MM.1S (cell line): ENCODE measurements around the gene WAS.

Experiments used
- CTCF ChIP-seq: fragments of 300-600 bp; sonication (generic); IDR thresholded peaks from 2 replicates; pipeline ENCODE4 v1.5.1; 2016; ENCODE audit warnings: antibody characterized with exemption, low read length, mixed read lengths
- EZH2 ChIP-seq: fragments of 300-600 bp; sonication (generic); optimal IDR thresholded peaks from 2 replicates; pipeline ENCODE3; 2017; ENCODE audit warnings: low read depth, mild to moderate bottlenecking, antibody characterized with exemption, low read length, mixed read lengths
- EZH2phosphoT487 ChIP-seq: fragments of 300-600 bp; sonication (generic); IDR thresholded peaks from 2 replicates; pipeline ENCODE4 v1.6.1; 2018; ENCODE audit warnings: antibody characterized with exemption, low read length

GRCh38 chrX:48683411-48683982, at the start of gene WAS:
- no peak for TF ChIP-seq CTCF
- TF ChIP-seq EZH2 = no peak
- TF ChIP-seq EZH2phosphoT487 = no peak
